HepG2 (cell line): ENCODE data around the gene ZNF24. TPM values are rescaled to one million over a fixed set of nuclear protein-coding genes. Genes with fewer than 3 reads are reported as not detected.

ENCODE experiments used
- ETV5 ChIP-seq: IDR thresholded peaks from 2 replicates; pipeline ENCODE4 v1.6.1; 2018; ENCODE audit warnings: missing biosample characterization, missing genetic modification reagents, inconsistent platforms, borderline replicate concordance
- FOXA3 ChIP-seq: IDR thresholded peaks from 2 replicates; pipeline ENCODE4 v1.6.1; 2016; ENCODE audit warnings: missing genetic modification reagents, missing compliant biosample characterization
- GLI4 ChIP-seq: sonication (generic); formaldehyde crosslinking; IDR thresholded peaks from 2 replicates; pipeline ENCODE4 v1.5.1; 2020; ENCODE audit warnings: missing genetic modification reagents, mild to moderate bottlenecking, moderate library complexity, borderline replicate concordance
- HMG20A ChIP-seq: IDR thresholded peaks from 2 replicates; pipeline ENCODE4 v1.6.1; 2016; ENCODE audit warnings: borderline replicate concordance
- HOXD1 ChIP-seq: sonication (generic); formaldehyde crosslinking; IDR thresholded peaks from 2 replicates; pipeline ENCODE4 v1.5.0; 2020; ENCODE audit warnings: missing genetic modification reagents
- KDM5A ChIP-seq: fragments of 200-600 bp; sonication (generic); IDR thresholded peaks from 2 replicates; pipeline ENCODE4 v1.7.0; 2018; ENCODE audit warnings: antibody characterized with exemption, mild to moderate bottlenecking, low read length, borderline replicate concordance
- KMT2A ChIP-seq: sonication (generic); formaldehyde crosslinking; IDR thresholded peaks from 2 replicates; pipeline ENCODE4 v1.4.0; 2020; ENCODE audit warnings: missing genetic modification reagents
- MED1 ChIP-seq: sonication (generic); formaldehyde crosslinking; IDR thresholded peaks from 2 replicates; pipeline ENCODE4 v1.4.0; 2020; ENCODE audit warnings: missing genetic modification reagents
- NFE2L2 ChIP-seq: fragments of 150-350 bp; IDR thresholded peaks from 2 replicates; pipeline ENCODE4 v1.6.1; 2014; ENCODE audit warnings: low read length
- NR2F2 ChIP-seq: IDR thresholded peaks from 2 replicates; pipeline ENCODE4 v1.6.1; 2012; ENCODE audit warnings: low read depth, inconsistent platforms, borderline replicate concordance
- RCOR2 ChIP-seq: IDR thresholded peaks from 2 replicates; pipeline ENCODE4 v1.6.1; 2016; ENCODE audit warnings: missing biosample characterization, missing genetic modification reagents
- SMARCE1 ChIP-seq: fragments of 450-650 bp; IDR thresholded peaks from 2 replicates; pipeline ENCODE4 v1.6.1; 2017; ENCODE audit warnings: borderline replicate concordance
- SMYD3 ChIP-seq: sonication (generic); formaldehyde crosslinking; IDR thresholded peaks from 2 replicates; pipeline ENCODE4 v1.8.1; 2023; ENCODE audit warnings: mild to moderate bottlenecking, missing genetic modification reagents
- TAF15 ChIP-seq: fragments of 200-400 bp; formaldehyde crosslinking; IDR thresholded peaks from one replicate; pipeline ENCODE4 v1.6.1; 2018; ENCODE audit warnings: mild to moderate bottlenecking, low read depth, low read length; ENCODE audit not compliant: poor library complexity, severe bottlenecking
- TCF12 ChIP-seq, 2 experiments: fragments of 450-650 bp in 1 of 2; sonication (generic) in 1 of 2; formaldehyde crosslinking in 1 of 2; IDR thresholded peaks; 2 replicates each; pipeline versions ENCODE4 v1.6.1 to v1.8.0; 2017 to 2022; ENCODE audit warnings: antibody characterized with exemption in 1 of 2, mild to moderate bottlenecking in 1 of 2, missing genetic modification reagents in 1 of 2, moderate library complexity in 1 of 2
- TGIF2 ChIP-seq: IDR thresholded peaks from 2 replicates; pipeline ENCODE4 v1.6.1; 2016; ENCODE audit warnings: control low read depth, missing compliant biosample characterization
- TMF1 ChIP-seq: sonication (generic); formaldehyde crosslinking; IDR thresholded peaks from 2 replicates; pipeline ENCODE4 v1.8.1; 2022; ENCODE audit warnings: low read depth, missing genetic modification reagents
- ZNF20 ChIP-seq: sonication (generic); formaldehyde crosslinking; IDR thresholded peaks from 2 replicates; pipeline ENCODE4 v1.4.0; 2020; ENCODE audit warnings: mild to moderate bottlenecking, moderate library complexity, missing genetic modification reagents
- ZNF263 ChIP-seq: sonication (generic); formaldehyde crosslinking; IDR thresholded peaks from 2 replicates; pipeline ENCODE4 v1.4.0; 2020; ENCODE audit warnings: missing genetic modification reagents
- ZNF331 ChIP-seq: sonication (generic); formaldehyde crosslinking; IDR thresholded peaks from 2 replicates; pipeline ENCODE4 v1.4.0; 2020; ENCODE audit warnings: missing genetic modification reagents
- ZNF530 ChIP-seq: sonication (generic); formaldehyde crosslinking; IDR thresholded peaks from 2 replicates; pipeline ENCODE4 v1.5.0; 2020; ENCODE audit warnings: low read depth, mild to moderate bottlenecking, missing genetic modification reagents
- ZNF567 ChIP-seq: sonication (generic); formaldehyde crosslinking; IDR thresholded peaks from 2 replicates; pipeline ENCODE4 v1.8.1; 2023; ENCODE audit warnings: mild to moderate bottlenecking, missing genetic modification reagents, borderline replicate concordance
- ZNF615 ChIP-seq: sonication (generic); formaldehyde crosslinking; IDR thresholded peaks from 2 replicates; pipeline ENCODE4 v1.5.0; 2020; ENCODE audit warnings: mild to moderate bottlenecking, missing genetic modification reagents, borderline replicate concordance
- ZNF660 ChIP-seq: sonication (generic); formaldehyde crosslinking; IDR thresholded peaks from 2 replicates; pipeline ENCODE4 v1.5.1; 2020; ENCODE audit warnings: mild to moderate bottlenecking, low read depth, missing genetic modification reagents, borderline replicate concordance
- ZNF83 ChIP-seq: sonication (generic); formaldehyde crosslinking; IDR thresholded peaks from 2 replicates; pipeline ENCODE4 v1.4.0; 2020; ENCODE audit warnings: missing genetic modification reagents, mild to moderate bottlenecking, borderline replicate concordance
- polyA plus RNA-seq, 8 experiments: library from polyadenylated mRNA; depleted of rRNA in 3 of 8; stranded (reverse) in 7 of 8; unstranded in 1 of 8; fragments of >200 nt; fragmentation: Illumina TruSeq in 4 of 8; extraction: Trizol in 4 of 8; gene quantifications; 2 replicates each; pipeline versions ENCODE4 v1.2.1 to v1.2.3, GENCODE V29; 2011 to 2016; ENCODE audit warnings: low read depth in 4 of 8, missing spikeins in 1 of 8, mixed read lengths in 1 of 8; ENCODE audit not compliant: insufficient read depth in 1 of 8
- total RNA-seq, 5 experiments: library from RNA; depleted of rRNA; stranded (reverse); fragments of >200 nt; fragmentation: Illumina TruSeq; extraction: Trizol; gene quantifications; 2 replicates each; pipeline ENCODE4 v1.2.3, GENCODE V29; 2016; ENCODE audit warnings: low read depth in 1 of 5
- TF ChIP-seq, protein P1 (sequence below): IDR thresholded peaks from 2 replicates; pipeline ENCODE4 v1.6.1; 2012; ENCODE audit warnings: inconsistent platforms
- TF ChIP-seq, protein P2 (sequence below): sonication (generic); formaldehyde crosslinking; IDR thresholded peaks from 2 replicates; pipeline ENCODE4 v1.5.0; 2020; ENCODE audit warnings: mild to moderate bottlenecking, missing genetic modification reagents
- TF ChIP-seq, protein P3 (sequence below): IDR thresholded peaks from 2 replicates; pipeline ENCODE4 v1.6.1; 2016
- TF ChIP-seq, protein P4 (sequence below): sonication (generic); formaldehyde crosslinking; IDR thresholded peaks from 2 replicates; pipeline ENCODE4 v1.5.0; 2020; ENCODE audit warnings: missing genetic modification reagents

Gene ZNF24
- total and polyA plus RNA-seq, 2 of the 13 experiments (the other 11 are each of a cell fraction or from before 2014, with no cell fraction given), result 19.5 to 41.1 TPM

DNA sequence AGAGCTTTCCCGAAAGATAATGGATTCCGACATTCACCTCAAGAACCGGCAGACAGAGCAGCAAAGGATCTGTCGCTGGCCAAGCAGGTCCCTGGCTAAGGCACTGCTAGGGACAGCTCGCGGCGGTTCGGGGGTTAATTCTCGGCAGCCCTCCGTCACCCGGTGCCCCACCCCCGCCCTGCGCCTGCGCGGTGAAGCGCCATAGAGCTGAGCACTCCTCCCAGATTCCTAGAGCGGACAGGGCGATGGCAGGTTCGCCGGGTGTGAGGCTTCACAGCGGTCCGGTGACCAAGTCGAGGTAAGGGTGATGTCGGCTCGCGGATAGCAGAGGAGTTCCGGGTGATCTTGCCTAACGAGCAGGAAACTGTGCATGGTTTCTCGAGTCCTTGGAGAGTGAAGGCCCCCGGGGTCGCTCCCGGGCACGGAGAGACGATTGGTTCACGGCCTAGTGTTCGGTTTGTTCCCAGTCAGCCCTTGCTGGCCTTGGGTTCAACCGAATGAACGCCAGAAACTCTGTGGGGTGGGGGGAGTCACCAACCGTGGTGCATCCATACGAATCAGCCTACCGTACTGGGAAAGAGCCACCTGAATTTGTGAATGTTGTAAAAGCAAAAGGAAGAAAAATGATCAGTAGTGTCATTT, 54.0 kb downstream of the ZNF24 start, which contains the start of gene ZSCAN30 (continued):
- TF ChIP-seq, protein P1, sequence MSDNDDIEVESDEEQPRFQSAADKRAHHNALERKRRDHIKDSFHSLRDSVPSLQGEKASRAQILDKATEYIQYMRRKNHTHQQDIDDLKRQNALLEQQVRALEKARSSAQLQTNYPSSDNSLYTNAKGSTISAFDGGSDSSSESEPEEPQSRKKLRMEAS, result peak; percentile 79
- TF ChIP-seq TGIF2 (peak; percentile 79; the same call in 1 of the 2 replicates), MED1 (CRISPR knock-in tag) (peak; percentile 62; the same call in 1 of the 2 replicates), FOXA3 (CRISPR knock-in tag) (peak; percentile 69), ETV5 (CRISPR knock-in tag) (peak; percentile 64), ZNF660 (CRISPR knock-in tag) (no peak), NR2F2 (no peak), ZNF263 (CRISPR knock-in tag) (peak; percentile 42), HMG20A (no peak; the same call in 1 of the 2 replicates), GLI4 (CRISPR knock-in tag) (peak; percentile 75; the same call in 1 of the 2 replicates), ZNF20 (CRISPR knock-in tag) (peak; percentile 83; the same call in 1 of the 2 replicates), ZNF530 (CRISPR knock-in tag) (peak; percentile 90; the same call in 1 of the 2 replicates), TCF12 (IDR thresholded peaks at IDR 0.05) (no peak), TCF12 (CRISPR knock-in tag; IDR thresholded peaks at IDR 0.05) (peak; percentile 84; the same call in 1 of the 2 replicates), SMYD3 (CRISPR knock-in tag) (peak; percentile 27; the same call in 1 of the 2 replicates), HOXD1 (CRISPR knock-in tag) (no peak; the same call in 1 of the 2 replicates), TAF15 (no peak), ZNF615 (CRISPR knock-in tag) (no peak), RCOR2 (no peak), TMF1 (CRISPR knock-in tag) (0 out of 2 replicates have a peak, but pooled peaks have one; percentile 30), SMARCE1 (no peak), NFE2L2 (no peak), KMT2A (CRISPR knock-in tag) (peak; percentile 95), ZNF331 (CRISPR knock-in tag) (peak; percentile 87), ZNF83 (CRISPR knock-in tag) (0 out of 2 replicates have a peak, but pooled peaks have one; percentile 60), ZNF567 (0 out of 2 replicates have a peak, but pooled peaks have one; percentile 36), KDM5A (peak; percentile 97)
- TF ChIP-seq, protein P2, sequence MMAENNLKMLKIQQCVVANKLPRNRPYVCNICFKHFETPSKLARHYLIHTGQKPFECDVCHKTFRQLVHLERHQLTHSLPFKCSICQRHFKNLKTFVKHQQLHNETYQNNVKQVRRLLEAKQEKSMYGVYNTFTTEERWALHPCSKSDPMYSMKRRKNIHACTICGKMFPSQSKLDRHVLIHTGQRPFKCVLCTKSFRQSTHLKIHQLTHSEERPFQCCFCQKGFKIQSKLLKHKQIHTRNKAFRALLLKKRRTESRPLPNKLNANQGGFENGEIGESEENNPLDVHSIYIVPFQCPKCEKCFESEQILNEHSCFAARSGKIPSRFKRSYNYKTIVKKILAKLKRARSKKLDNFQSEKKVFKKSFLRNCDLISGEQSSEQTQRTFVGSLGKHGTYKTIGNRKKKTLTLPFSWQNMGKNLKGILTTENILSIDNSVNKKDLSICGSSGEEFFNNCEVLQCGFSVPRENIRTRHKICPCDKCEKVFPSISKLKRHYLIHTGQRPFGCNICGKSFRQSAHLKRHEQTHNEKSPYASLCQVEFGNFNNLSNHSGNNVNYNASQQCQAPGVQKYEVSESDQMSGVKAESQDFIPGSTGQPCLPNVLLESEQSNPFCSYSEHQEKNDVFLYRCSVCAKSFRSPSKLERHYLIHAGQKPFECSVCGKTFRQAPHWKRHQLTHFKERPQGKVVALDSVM (CRISPR knock-in tag), result peak; percentile 64; the same call in 1 of the 2 replicates
- TF ChIP-seq, protein P3, sequence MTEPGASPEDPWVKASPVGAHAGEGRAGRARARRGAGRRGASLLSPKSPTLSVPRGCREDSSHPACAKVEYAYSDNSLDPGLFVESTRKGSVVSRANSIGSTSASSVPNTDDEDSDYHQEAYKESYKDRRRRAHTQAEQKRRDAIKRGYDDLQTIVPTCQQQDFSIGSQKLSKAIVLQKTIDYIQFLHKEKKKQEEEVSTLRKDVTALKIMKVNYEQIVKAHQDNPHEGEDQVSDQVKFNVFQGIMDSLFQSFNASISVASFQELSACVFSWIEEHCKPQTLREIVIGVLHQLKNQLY (CRISPR knock-in tag), result 0 out of 2 replicates have a peak, but pooled peaks have one; percentile 65
- TF ChIP-seq, protein P4, sequence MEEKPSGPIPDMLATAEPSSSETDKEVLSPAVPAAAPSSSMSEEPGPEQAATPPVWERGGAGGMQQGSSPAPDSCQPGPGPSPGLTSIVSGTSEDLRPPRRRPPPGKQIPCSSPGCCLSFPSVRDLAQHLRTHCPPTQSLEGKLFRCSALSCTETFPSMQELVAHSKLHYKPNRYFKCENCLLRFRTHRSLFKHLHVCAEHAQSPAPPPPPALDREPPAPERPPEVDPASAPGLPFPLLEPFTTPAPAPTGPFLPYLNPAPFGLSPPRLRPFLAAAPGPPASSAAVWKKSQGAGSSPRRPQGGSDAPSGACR (CRISPR knock-in tag), result peak; percentile 90
